Progenitor cell of endocrine pancreas (in vitro differentiated cells): ENCODE measurements around the gene THSD4. TPM values are rescaled to one million over a fixed set of nuclear protein-coding genes. Genes with fewer than 3 reads are reported as not detected.

ENCODE experiments used
- DNase-seq: peaks from one replicate; pipeline ENCODE4 v3.0.0; 2021; ENCODE audit warnings: low spot score; ENCODE audit not compliant: unreplicated experiment
- H3K27ac Mint-ChIP-seq: 2 replicates; pipeline ENCODE4 v1.8.0; 2021; ENCODE audit warnings: mild to moderate bottlenecking, moderate library complexity, mixed read lengths
- H3K27me3 Mint-ChIP-seq: 2 replicates; pipeline ENCODE4 v1.8.0; 2021; ENCODE audit warnings: mixed read lengths
- H3K36me3 Mint-ChIP-seq: 2 replicates; pipeline ENCODE4 v1.8.0; 2022; ENCODE audit warnings: mixed read lengths; ENCODE audit not compliant: insufficient read depth
- H3K4me1 Mint-ChIP-seq: 2 replicates; pipeline ENCODE4 v1.8.0; 2021; ENCODE audit warnings: low read depth, mixed read lengths
- H3K4me3 Mint-ChIP-seq: 2 replicates; pipeline ENCODE4 v1.8.0; 2021; ENCODE audit warnings: low read depth, mild to moderate bottlenecking, moderate library complexity, mixed read lengths
- H3K9me3 Mint-ChIP-seq: 2 replicates; pipeline ENCODE4 v1.8.0; 2021; ENCODE audit warnings: low read depth, mixed read lengths
- total RNA-seq: library from RNA; stranded (reverse); gene quantifications from 2 replicates; pipeline ENCODE4 v1.2.1, GENCODE V29; 2021
- TF ChIP-seq, protein P1 (sequence below): fragments of 200-600 bp; sonication (generic); IDR thresholded peaks from one replicate; pipeline ENCODE4 v1.5.0; 2021; ENCODE audit warnings: antibody characterized with exemption, mild to moderate bottlenecking; ENCODE audit not compliant: unreplicated experiment

Gene THSD4
- total RNA-seq, 1 donor from 2014 or later: 6.8 TPM

DNA sequence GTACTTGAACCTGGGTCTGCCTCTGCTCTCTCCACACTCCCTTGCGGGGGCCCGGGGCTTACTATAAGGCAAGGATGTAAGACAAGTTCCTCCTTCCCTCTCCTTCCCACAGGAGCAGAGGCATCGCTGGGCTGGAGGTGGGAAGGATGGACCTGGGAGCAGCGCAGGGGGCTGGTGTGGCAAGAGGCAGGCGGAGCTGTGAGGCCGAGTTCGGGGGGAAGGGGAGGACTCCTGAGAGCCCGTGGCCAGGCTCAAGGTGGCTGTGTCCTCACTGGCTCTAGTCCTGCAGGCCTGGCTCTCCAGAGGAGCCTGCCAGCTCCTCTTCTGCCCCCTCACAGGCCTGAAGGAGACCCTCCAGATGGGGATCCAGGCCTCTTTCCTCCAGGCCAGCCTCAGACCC is 694.1 kb downstream of the THSD4 start:
- peaks cover 13% of the 10 kb centered on the region for H3K4me1 Mint-ChIP-seq
- no peak overlapping the region for H3K4me3 Mint-ChIP-seq
- peaks cover 30% of the 10 kb centered on the region for H3K27me3 Mint-ChIP-seq
- H3K9me3 Mint-ChIP-seq: no peaks in the 10 kb centered on the region
- no peak for DNase-seq
- no peaks in the 10 kb centered on the region for H3K36me3 Mint-ChIP-seq
- TF ChIP-seq, protein P1, sequence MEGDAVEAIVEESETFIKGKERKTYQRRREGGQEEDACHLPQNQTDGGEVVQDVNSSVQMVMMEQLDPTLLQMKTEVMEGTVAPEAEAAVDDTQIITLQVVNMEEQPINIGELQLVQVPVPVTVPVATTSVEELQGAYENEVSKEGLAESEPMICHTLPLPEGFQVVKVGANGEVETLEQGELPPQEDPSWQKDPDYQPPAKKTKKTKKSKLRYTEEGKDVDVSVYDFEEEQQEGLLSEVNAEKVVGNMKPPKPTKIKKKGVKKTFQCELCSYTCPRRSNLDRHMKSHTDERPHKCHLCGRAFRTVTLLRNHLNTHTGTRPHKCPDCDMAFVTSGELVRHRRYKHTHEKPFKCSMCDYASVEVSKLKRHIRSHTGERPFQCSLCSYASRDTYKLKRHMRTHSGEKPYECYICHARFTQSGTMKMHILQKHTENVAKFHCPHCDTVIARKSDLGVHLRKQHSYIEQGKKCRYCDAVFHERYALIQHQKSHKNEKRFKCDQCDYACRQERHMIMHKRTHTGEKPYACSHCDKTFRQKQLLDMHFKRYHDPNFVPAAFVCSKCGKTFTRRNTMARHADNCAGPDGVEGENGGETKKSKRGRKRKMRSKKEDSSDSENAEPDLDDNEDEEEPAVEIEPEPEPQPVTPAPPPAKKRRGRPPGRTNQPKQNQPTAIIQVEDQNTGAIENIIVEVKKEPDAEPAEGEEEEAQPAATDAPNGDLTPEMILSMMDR: no peak
- no peak overlapping the region for H3K27ac Mint-ChIP-seq

DNA sequence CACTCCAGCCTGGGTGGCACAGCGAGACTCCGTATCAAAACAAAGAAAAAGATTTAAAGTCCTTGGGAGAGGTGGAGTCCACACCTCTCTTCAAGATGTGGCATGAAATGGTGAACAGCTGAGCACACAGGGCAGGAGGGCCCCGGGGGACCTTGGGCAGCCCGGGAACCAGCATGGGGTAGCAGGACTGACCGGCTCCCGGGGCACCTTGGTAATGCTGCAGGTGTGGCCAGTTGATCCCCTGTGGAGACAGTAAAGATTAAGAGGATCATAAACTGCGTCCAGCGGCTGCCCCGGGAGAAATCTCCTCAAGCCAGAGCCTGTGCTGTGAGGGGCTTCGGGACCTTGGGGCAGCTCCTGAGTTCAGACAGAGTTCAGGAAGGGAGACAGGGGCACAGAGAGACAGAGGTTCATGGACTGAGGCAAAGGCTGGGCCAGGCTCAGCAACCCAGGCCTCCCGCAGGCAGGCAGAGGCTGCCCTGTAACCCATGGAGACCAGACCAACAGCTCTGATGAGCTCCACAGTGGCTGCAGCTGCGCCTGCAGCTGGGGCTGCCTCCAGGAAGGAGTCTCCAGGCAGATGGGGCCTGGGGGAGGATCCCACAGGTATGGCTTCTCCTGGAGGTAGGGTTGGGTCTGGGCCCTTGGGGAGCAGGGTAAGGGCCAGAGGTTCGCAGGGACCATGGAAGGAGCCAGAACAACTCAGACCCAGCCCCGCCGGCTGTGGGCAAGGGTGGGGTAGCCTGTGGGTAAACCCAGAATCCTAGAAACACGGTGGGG is 695.2 kb downstream of the THSD4 start, which contains the start of gene NR2E3:
NR2E3 (plus strand) TSS at position 299 of the 780 bp plus-strand sequence; CDS start at position 489, 190 bp downstream.
- Mint-ChIP-seq H3K36me3 (no peaks in the 10 kb centered on the region), H3K4me3 (no peak within 1 kb of the TSS), H3K27me3 (peaks cover 24% of the 10 kb centered on the region), H3K4me1 (peaks cover 8% of the 10 kb centered on the region), H3K27ac (peak within 1 kb of the TSS; percentile 81), H3K9me3 (no peaks in the 10 kb centered on the region)
- DNase-seq: no peak
- TF ChIP-seq, protein P1: no peak

DNA sequence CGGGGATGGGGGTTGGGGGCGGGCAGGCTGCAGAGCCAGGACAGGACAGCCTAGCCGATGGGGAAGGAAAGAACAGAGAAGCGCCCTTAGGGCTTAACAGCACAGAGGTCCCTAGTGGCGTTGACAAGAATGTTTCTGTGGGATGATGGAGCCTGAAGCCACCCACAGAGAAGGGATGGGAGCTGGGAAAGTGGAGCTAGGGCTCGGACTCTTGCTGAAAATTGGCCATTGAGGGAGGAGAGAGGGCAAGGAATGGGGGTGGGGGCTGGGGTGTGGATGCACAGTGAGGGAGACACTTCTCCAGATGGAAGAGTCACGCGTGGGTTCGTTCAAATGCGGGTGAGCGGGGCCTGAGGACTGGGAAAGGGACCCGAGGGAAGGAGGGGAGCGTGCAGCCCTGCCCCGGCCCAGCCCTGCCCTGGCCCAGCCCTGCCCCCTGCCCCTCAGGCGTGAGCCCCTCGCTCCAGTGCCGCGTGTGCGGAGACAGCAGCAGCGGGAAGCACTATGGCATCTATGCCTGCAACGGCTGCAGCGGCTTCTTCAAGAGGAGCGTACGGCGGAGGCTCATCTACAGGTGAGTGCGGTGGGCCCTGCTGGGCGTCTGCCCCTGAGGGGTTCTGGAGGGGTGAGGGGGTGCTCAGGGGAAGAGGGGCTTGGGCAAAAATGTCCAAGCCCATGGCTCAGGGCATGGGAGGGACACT is 695.9 kb downstream of the THSD4 start:
- TF ChIP-seq, protein P1: no peak
- no peaks in the 10 kb centered on the region for H3K36me3 Mint-ChIP-seq

DNA sequence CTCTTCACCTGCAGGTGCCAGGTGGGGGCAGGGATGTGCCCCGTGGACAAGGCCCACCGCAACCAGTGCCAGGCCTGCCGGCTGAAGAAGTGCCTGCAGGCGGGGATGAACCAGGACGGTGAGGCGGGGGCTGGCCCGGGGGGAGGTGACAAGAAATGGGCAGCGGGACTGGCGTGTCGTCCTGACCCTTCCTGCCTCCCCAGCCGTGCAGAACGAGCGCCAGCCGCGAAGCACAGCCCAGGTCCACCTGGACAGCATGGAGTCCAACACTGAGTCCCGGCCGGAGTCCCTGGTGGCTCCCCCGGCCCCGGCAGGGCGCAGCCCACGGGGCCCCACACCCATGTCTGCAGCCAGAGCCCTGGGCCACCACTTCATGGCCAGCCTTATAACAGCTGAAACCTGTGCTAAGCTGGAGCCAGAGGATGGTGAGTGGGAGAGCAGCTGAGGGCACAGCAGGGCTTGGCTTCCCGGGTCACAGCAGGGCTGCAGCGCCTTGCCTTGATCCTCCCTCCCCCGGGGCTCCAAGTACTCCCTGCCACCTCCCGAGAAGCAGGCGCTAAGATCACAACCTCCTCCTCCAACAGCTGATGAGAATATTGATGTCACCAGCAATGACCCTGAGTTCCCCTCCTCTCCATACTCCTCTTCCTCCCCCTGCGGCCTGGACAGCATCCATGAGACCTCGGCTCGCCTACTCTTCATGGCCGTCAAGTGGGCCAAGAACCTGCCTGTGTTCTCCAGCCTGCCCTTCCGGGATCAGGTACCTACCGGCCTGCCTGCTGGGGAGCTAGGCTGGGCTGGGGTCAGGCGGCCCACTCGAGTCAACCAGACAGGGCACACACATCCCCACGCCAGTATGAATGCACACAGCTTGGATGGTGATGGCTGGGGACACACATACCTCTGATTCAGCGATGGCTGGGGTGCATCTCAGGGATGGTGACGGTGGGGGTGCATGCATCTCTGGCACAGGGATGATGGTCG is 696.8 kb downstream of the THSD4 start:
- Mint-ChIP-seq H3K27ac (no peak overlapping the region), H3K4me3 (no peak overlapping the region)

More for the DNA sequence above, 695.9 kb downstream of the THSD4 start:
- peaks cover 6% of the 10 kb centered on the region for H3K4me1 Mint-ChIP-seq
- DNase-seq: no peak
- H3K27ac Mint-ChIP-seq: no peak overlapping the region
- H3K9me3 Mint-ChIP-seq: no peaks in the 10 kb centered on the region
- no peak overlapping the region for H3K4me3 Mint-ChIP-seq
- peaks cover 24% of the 10 kb centered on the region for H3K27me3 Mint-ChIP-seq

More for the DNA sequence above, 696.8 kb downstream of the THSD4 start:
- DNase-seq: no peak
- TF ChIP-seq, protein P1: no peak
- Mint-ChIP-seq H3K4me1 (peaks cover 3% of the 10 kb centered on the region), H3K27me3 (peaks cover 20% of the 10 kb centered on the region), H3K36me3 (no peaks in the 10 kb centered on the region), H3K9me3 (no peaks in the 10 kb centered on the region)
